Natural killer cell (primary cell): ENCODE data around the gene AGPAT4. TPM values are rescaled to one million over a fixed set of nuclear protein-coding genes. Genes with fewer than 3 reads are reported as not detected.

Experiments used
- ATAC-seq, 3 donors: fragments of 150-1000 bp in 2 of 3; fragments of 200-7000 bp in 1 of 3; cut with Tn5 transposase; 1 replicate in 1 of 3; 2 replicates in 2 of 3; pipeline ENCODE4 v1.10.0; 2021; ENCODE audit warnings: mild to moderate bottlenecking in 2 of 3, moderate library complexity in 2 of 3
- DNase-seq, 2 donors: peaks; one replicate each; pipeline versions ENCODE4 v3.0.0 to v3.0.0-alpha.2; 2013 to 2021; ENCODE audit warnings: mixed read lengths in 1 of 2
- H3K27ac ChIP-seq: one replicate; pipeline ENCODE4 v1.5.1; 2013; ENCODE audit warnings: mild to moderate bottlenecking, low read length
- H3K27me3 ChIP-seq: one replicate; pipeline ENCODE4 v1.6.1; 2013; ENCODE audit warnings: low read length; ENCODE audit not compliant: control insufficient read depth, insufficient read depth
- H3K36me3 ChIP-seq: one replicate; pipeline ENCODE4 v1.6.1; 2013; ENCODE audit warnings: low read length; ENCODE audit not compliant: control insufficient read depth, insufficient read depth
- H3K4me1 ChIP-seq: one replicate; pipeline ENCODE4 v1.6.1; 2013; ENCODE audit warnings: low read length; ENCODE audit not compliant: control insufficient read depth, insufficient read depth
- H3K4me3 ChIP-seq: one replicate; pipeline ENCODE4 v1.5.1; 2013; ENCODE audit warnings: low read length
- H3K9me3 ChIP-seq: one replicate; pipeline ENCODE4 v1.6.1; 2013; ENCODE audit warnings: low read length; ENCODE audit not compliant: control insufficient read depth, insufficient read depth
- H3K27ac Mint-ChIP-seq, 2 donors: one replicate each; pipeline ENCODE4 v1.8.0; 2022; ENCODE audit warnings: mild to moderate bottlenecking in 2 of 2, mixed read lengths in 2 of 2, moderate library complexity in 1 of 2
- H3K27me3 Mint-ChIP-seq, 2 donors: one replicate each; pipeline ENCODE4 v1.8.0; 2022; ENCODE audit warnings: low read depth in 2 of 2, mixed read lengths in 2 of 2
- H3K36me3 Mint-ChIP-seq: one replicate; pipeline ENCODE4 v1.8.0; 2022; ENCODE audit warnings: mixed read lengths
- H3K4me1 Mint-ChIP-seq, 2 donors: one replicate each; pipeline ENCODE4 v1.8.0; 2022; ENCODE audit warnings: mixed read lengths in 2 of 2
- H3K4me3 Mint-ChIP-seq: one replicate; pipeline ENCODE4 v1.8.0; 2022; ENCODE audit warnings: mild to moderate bottlenecking, moderate library complexity, mixed read lengths
- H3K9me3 Mint-ChIP-seq, 2 donors: one replicate each; pipeline ENCODE4 v1.8.0; 2022; ENCODE audit warnings: mixed read lengths in 2 of 2
- WGBS: methylation state at CpG from one replicate; pipeline ENCODE4 v1.1.7; 2013; ENCODE audit warnings: missing lambda C conversion rate; ENCODE audit not compliant: insufficient coverage; 5-methylcytosine and 5-hydroxymethylcytosine counted together
- intact Hi-C: fragments of 100-400 bp; cut with micrococcal nuclease; formaldehyde crosslinking; loops from one replicate; pipeline ENCODE4 v1.14.2; 2022
- total RNA-seq, 4 donors: library from RNA; stranded (reverse); fragments of 120-200 nt in 1 of 4; gene quantifications; one replicate each; pipeline versions ENCODE4 v1.2.3 to v1.2.4, GENCODE V29; 2013 to 2022
- TF ChIP-seq, protein P1 (sequence below): fragments of 200-600 bp; IDR thresholded peaks from one replicate; pipeline ENCODE4 v1.8.0; 2022; ENCODE audit warnings: antibody characterized with exemption

AGPAT4 gene
- total RNA-seq, 3 donors from 2014 or later (not counting 1 experiment from before 2014, with no cell fraction given), result 24.5 to 38.1 (median 25.8) TPM

DNA sequence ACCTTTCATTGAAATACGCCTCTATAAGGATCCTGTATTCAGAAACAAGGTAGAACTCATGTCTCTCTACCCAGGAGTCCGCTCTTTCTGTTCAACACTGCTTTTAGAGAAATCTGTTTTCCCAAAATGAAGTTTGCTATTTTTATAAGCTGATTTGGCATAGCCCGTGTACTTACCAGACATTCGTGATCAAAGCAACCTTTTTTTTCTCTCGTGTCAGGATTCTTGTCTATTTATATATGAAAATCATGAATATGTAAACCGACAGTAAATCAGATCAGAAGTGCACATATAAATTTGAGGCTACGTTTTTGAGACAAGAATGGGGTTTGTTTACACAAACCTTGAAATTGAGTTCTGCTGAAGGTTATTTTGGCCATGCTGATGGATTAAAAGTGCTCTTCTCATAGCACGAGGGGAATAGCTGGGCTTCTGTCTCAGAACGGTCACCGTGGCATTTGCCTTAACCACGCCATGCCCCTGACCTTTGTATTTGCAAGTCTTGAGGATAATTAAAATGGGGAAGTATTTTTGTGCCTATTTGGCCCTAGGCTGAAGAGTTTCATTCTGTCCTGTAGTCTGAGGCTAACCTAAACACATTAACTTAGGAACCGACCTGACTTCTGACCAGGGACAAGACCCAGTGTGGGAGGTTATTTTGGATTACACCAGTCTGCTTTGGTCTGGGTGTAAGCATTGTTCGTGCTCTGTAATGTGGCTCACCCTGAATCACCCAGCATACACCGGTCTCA is 163.7 kb downstream of the AGPAT4 start:
- Mint-ChIP-seq H3K4me1 (no peaks in the 10 kb centered on the region), H3K9me3 (no peaks in the 10 kb centered on the region), H3K27ac (no peak overlapping the region), H3K4me3 (no peak overlapping the region), H3K36me3 (peaks cover 58% of the 10 kb centered on the region), H3K27me3 (no peaks in the 10 kb centered on the region)
- H3K9me3 ChIP-seq, result no peaks in the 10 kb centered on the region
- 92% methylated on average over 14 of the region's 14 CpGs for WGBS
- no peak overlapping the region for H3K4me3 ChIP-seq
- H3K4me1 ChIP-seq, result no peaks in the 10 kb centered on the region
- no peak for DNase-seq
- H3K27ac ChIP-seq, result no peak overlapping the region
- intact Hi-C loops, result no loop called here
- TF ChIP-seq, protein P1, sequence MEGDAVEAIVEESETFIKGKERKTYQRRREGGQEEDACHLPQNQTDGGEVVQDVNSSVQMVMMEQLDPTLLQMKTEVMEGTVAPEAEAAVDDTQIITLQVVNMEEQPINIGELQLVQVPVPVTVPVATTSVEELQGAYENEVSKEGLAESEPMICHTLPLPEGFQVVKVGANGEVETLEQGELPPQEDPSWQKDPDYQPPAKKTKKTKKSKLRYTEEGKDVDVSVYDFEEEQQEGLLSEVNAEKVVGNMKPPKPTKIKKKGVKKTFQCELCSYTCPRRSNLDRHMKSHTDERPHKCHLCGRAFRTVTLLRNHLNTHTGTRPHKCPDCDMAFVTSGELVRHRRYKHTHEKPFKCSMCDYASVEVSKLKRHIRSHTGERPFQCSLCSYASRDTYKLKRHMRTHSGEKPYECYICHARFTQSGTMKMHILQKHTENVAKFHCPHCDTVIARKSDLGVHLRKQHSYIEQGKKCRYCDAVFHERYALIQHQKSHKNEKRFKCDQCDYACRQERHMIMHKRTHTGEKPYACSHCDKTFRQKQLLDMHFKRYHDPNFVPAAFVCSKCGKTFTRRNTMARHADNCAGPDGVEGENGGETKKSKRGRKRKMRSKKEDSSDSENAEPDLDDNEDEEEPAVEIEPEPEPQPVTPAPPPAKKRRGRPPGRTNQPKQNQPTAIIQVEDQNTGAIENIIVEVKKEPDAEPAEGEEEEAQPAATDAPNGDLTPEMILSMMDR, result no peak
- ATAC-seq, result no peak
- H3K36me3 ChIP-seq, result peaks cover 89% of the 10 kb centered on the region
- no peaks in the 10 kb centered on the region for H3K27me3 ChIP-seq

DNA sequence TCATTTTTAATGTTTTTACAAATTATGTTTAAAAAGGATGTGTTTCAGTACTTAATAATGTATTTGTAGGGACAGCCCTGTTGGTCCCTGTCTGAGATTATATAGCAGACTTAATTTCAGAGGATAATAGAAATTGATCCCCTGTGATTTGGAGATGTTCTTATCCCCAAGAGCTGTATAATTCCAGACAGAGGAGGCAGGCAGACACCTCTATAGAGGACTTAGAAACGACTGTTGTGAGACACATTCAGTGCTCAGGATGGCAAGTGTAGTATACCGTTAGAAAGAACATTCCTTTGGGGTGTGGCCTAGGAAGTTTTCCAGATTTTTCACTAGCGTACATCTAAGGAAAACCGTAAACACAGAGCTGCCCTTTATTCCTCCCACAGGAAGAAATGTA is 164.5 kb downstream of the AGPAT4 start:
- intact Hi-C loops, result no loop called here
- Mint-ChIP-seq H3K4me1 (no peaks in the 10 kb centered on the region), H3K27me3 (no peaks in the 10 kb centered on the region), H3K9me3 (no peaks in the 10 kb centered on the region), H3K36me3 (peaks cover 57% of the 10 kb centered on the region), H3K4me3 (no peak overlapping the region), H3K27ac (no peak overlapping the region)
- ATAC-seq (no peak), DNase-seq (no peak)
- TF ChIP-seq, protein P1, result no peak
- WGBS, result 93% methylated on average over 3 of the region's 4 CpGs
- Histone ChIP-seq H3K27me3 (no peaks in the 10 kb centered on the region), H3K9me3 (no peaks in the 10 kb centered on the region), H3K36me3 (peaks cover 86% of the 10 kb centered on the region), H3K27ac (no peak overlapping the region), H3K4me3 (no peak overlapping the region), H3K4me1 (no peaks in the 10 kb centered on the region)

- Mint-ChIP-seq H3K27ac (no peak overlapping the region), H3K9me3 (no peaks in the 10 kb centered on the region), H3K4me1 (no peaks in the 10 kb centered on the region), H3K36me3 (peaks cover 57% of the 10 kb centered on the region), H3K27me3 (no peaks in the 10 kb centered on the region), H3K4me3 (no peak overlapping the region)
- 95% methylated on average over 5 of the region's 5 CpGs for WGBS
- Histone ChIP-seq H3K9me3 (no peaks in the 10 kb centered on the region), H3K4me3 (no peak overlapping the region), H3K27ac (no peak overlapping the region), H3K27me3 (no peaks in the 10 kb centered on the region), H3K4me1 (no peaks in the 10 kb centered on the region), H3K36me3 (peaks cover 83% of the 10 kb centered on the region)
- DNase-seq, result no peak
- TF ChIP-seq, protein P1, result no peak
- intact Hi-C loops, result no loop called here
- no peak for ATAC-seq
Observed at GRCh38 chr6:161108916-161109315, 164.9 kb downstream of the AGPAT4 start.
